SK-N-SH (cell line): ENCODE results near the gene BOC. TPM values are rescaled to one million over a fixed set of nuclear protein-coding genes. Genes with fewer than 3 reads are reported as not detected.

Source experiments
- CTCF ChIA-PET: fragments of 300-600, 350-600 bp; formaldehyde crosslinking; extraction: SDS; loops from one replicate; lab custom pipeline; 2021; lab: Yijun Ruan, JAX
- POLR2A ChIA-PET: fragments of 350-600 bp; sonication (Branson Sonifier 250); formaldehyde crosslinking; extraction: SDS; loops from one replicate; lab custom pipeline; 2020; ENCODE audit warnings: antibody characterized with exemption, inconsistent platforms; lab: Yijun Ruan, JAX
- DNase-seq: peaks from one replicate; pipeline ENCODE4 v3.0.0; 2012
- H2AFZ ChIP-seq: fragments of 200-600 bp; sonication (generic); 2 replicates; pipeline ENCODE4 v1.8.1; 2016; ENCODE audit warnings: antibody characterized with exemption, mild to moderate bottlenecking, low read depth
- H3F3A ChIP-seq: fragments of 200-600 bp; sonication (generic); replicated peaks from 2 replicates; pipeline ENCODE3; 2016; ENCODE audit warnings: antibody characterized with exemption, mild to moderate bottlenecking; ENCODE audit not compliant: insufficient read depth
- H3K27ac ChIP-seq, 2 experiments: fragments of 200-500 bp in 1 of 2; fragments of 200-600 bp in 1 of 2; sonication (Bioruptor generic) in 1 of 2; sonication (generic), shearing (Covaris generic) in 1 of 2; 2 replicates each; pipeline versions ENCODE4 v1.5.1 to v1.6.1; 2014 to 2016; ENCODE audit warnings: low read depth in 2 of 2, inconsistent platforms in 1 of 2, low read length in 1 of 2, mild to moderate bottlenecking in 1 of 2, mixed read lengths in 1 of 2
- H3K27me3 ChIP-seq: fragments of 200-600 bp; sonication (generic), shearing (Covaris generic); 2 replicates; pipeline ENCODE4 v1.6.1; 2016; ENCODE audit warnings: mixed run types; ENCODE audit not compliant: insufficient read depth
- H3K36me3 ChIP-seq, 2 experiments: fragments of 200-500 bp in 1 of 2; fragments of 200-600 bp in 1 of 2; sonication (Bioruptor generic) in 1 of 2; sonication (generic) in 1 of 2; replicated peaks in 1 of 2; 2 replicates each; pipeline versions ENCODE3 to v1.5.1; 2014 to 2016; ENCODE audit warnings: low read length in 1 of 2, mild to moderate bottlenecking in 1 of 2; ENCODE audit not compliant: insufficient read depth in 2 of 2, control insufficient read depth in 1 of 2
- H3K4me1 ChIP-seq, 2 experiments: fragments of 200-500 bp in 1 of 2; fragments of 200-600 bp in 1 of 2; sonication (Bioruptor generic) in 1 of 2; sonication (generic), shearing (Covaris generic) in 1 of 2; 2 replicates each; pipeline versions ENCODE4 v1.5.1 to v1.6.1; 2014 to 2016; ENCODE audit warnings: low read depth in 1 of 2, low read length in 1 of 2, mixed run types in 1 of 2; ENCODE audit not compliant: insufficient read depth in 2 of 2, control insufficient read depth in 1 of 2
- H3K4me2 ChIP-seq: fragments of 200-600 bp; sonication (generic), shearing (Covaris generic); 2 replicates; pipeline ENCODE4 v1.6.1; 2017; ENCODE audit warnings: mixed run types
- H3K4me3 ChIP-seq, 2 experiments: fragments of 200-500 bp in 1 of 2; fragments of 200-600 bp in 1 of 2; sonication (Bioruptor generic) in 1 of 2; sonication (generic), shearing (Covaris generic) in 1 of 2; 2 replicates each; pipeline versions ENCODE4 v1.5.1 to v1.8.1; 2014 to 2016; ENCODE audit warnings: low read depth in 2 of 2, inconsistent platforms in 1 of 2, low read length in 1 of 2, mild to moderate bottlenecking in 1 of 2, mixed read lengths in 1 of 2, moderate library complexity in 1 of 2
- H3K79me2 ChIP-seq: fragments of 200-600 bp; sonication (generic); 2 replicates; pipeline ENCODE4 v1.8.1; 2017; ENCODE audit warnings: mild to moderate bottlenecking; ENCODE audit not compliant: insufficient read depth
- H3K9ac ChIP-seq: fragments of 200-600 bp; sonication (generic); 2 replicates; pipeline ENCODE4 v1.6.1; 2017; ENCODE audit warnings: mixed run types
- H3K9me2 ChIP-seq: fragments of 200-600 bp; sonication (generic); 2 replicates; pipeline ENCODE4 v1.6.1; 2017; ENCODE audit warnings: mixed run types
- H3K9me3 ChIP-seq: fragments of 200-600 bp; sonication (generic); 2 replicates; pipeline ENCODE4 v1.6.1; 2017; ENCODE audit warnings: mixed run types, mild to moderate bottlenecking, moderate library complexity
- H4K20me1 ChIP-seq: fragments of 200-600 bp; sonication (generic); 2 replicates; pipeline ENCODE4 v1.6.1; 2017; ENCODE audit warnings: mild to moderate bottlenecking, mixed run types; ENCODE audit not compliant: insufficient read depth
- ELF1 ChIP-seq: IDR thresholded peaks from 2 replicates; pipeline ENCODE4 v1.4.0; 2012
- EZH2phosphoT487 ChIP-seq: fragments of 200-600 bp; sonication (generic); IDR thresholded peaks from 2 replicates; pipeline ENCODE4 v1.6.1; 2017; ENCODE audit warnings: low read depth, mixed run types, mild to moderate bottlenecking, antibody characterized with exemption, moderate library complexity, borderline replicate concordance
- FOSL2 ChIP-seq: IDR thresholded peaks from 2 replicates; pipeline ENCODE4 v1.4.0; 2012; ENCODE audit warnings: low read depth, mild to moderate bottlenecking, moderate library complexity, borderline replicate concordance
- FOXM1 ChIP-seq: IDR thresholded peaks from 2 replicates; pipeline ENCODE4 v1.4.0; 2012; ENCODE audit warnings: low read depth, mild to moderate bottlenecking
- GATA2 ChIP-seq: sonication (generic); formaldehyde crosslinking; IDR thresholded peaks from 2 replicates; pipeline ENCODE4 v1.5.0; 2020; ENCODE audit warnings: mild to moderate bottlenecking, missing genetic modification reagents
- JUND ChIP-seq: IDR thresholded peaks from 2 replicates; pipeline ENCODE4 v1.4.0; 2012
- MAX ChIP-seq: IDR thresholded peaks from 2 replicates; pipeline ENCODE4 v1.4.0; 2012; ENCODE audit warnings: low read depth
- MEF2A ChIP-seq: IDR thresholded peaks from 2 replicates; pipeline ENCODE4 v1.4.0; 2012; ENCODE audit warnings: low read depth, borderline replicate concordance
- NFIC ChIP-seq: IDR thresholded peaks from 2 replicates; pipeline ENCODE4 v1.4.0; 2012; ENCODE audit warnings: borderline replicate concordance
- PBX3 ChIP-seq: IDR thresholded peaks from 2 replicates; pipeline ENCODE4; 2012
- POLR2AphosphoS5 ChIP-seq: IDR thresholded peaks from 2 replicates; pipeline ENCODE4 v1.6.1; 2012; ENCODE audit warnings: low read depth, low read length
- RAD21 ChIP-seq: IDR thresholded peaks from 2 replicates; pipeline ENCODE4 v1.6.1; 2012; ENCODE audit warnings: mild to moderate bottlenecking, low read length
- RFX5 ChIP-seq: IDR thresholded peaks from 2 replicates; pipeline ENCODE4 v1.6.1; 2012; ENCODE audit warnings: mild to moderate bottlenecking, improper control_type of control experiment, low read length
- RXRA ChIP-seq: IDR thresholded peaks from 2 replicates; pipeline ENCODE4 v1.4.0; 2012; ENCODE audit warnings: low read depth, mild to moderate bottlenecking, borderline replicate concordance
- SIN3A ChIP-seq: IDR thresholded peaks from 2 replicates; pipeline ENCODE4 v1.6.1; 2012; ENCODE audit warnings: low read depth, mild to moderate bottlenecking, low read length, moderate library complexity, borderline replicate concordance
- SMC3 ChIP-seq: IDR thresholded peaks from 2 replicates; pipeline ENCODE4 v1.6.1; 2012; ENCODE audit warnings: low read depth, low read length, improper control_type of control experiment
- TEAD4 ChIP-seq: IDR thresholded peaks from 2 replicates; pipeline ENCODE4 v1.4.0; 2012; ENCODE audit warnings: mild to moderate bottlenecking, borderline replicate concordance; ENCODE audit not compliant: insufficient read depth
- USF2 ChIP-seq: fragments of 150-350 bp; IDR thresholded peaks from 2 replicates; pipeline ENCODE4 v1.6.1; 2017; ENCODE audit warnings: antibody characterized with exemption, low read length, low read depth, borderline replicate concordance
- WGBS: methylation state at CpG from one replicate; pipeline ENCODE4 v1.1.6; 2017; ENCODE audit warnings: low lambda C conversion rate; 5-methylcytosine and 5-hydroxymethylcytosine counted together
- polyA plus RNA-seq, 3 experiments: library from polyadenylated mRNA; depleted of rRNA; stranded (reverse); fragments of >200 nt; gene quantifications; 2 replicates each; pipeline ENCODE4 v1.2.3, GENCODE V29; 2012

BOC gene
- polyA plus RNA-seq, 1 of the 3 experiments (the other 2 are of a cell fraction): 6.6 TPM

GRCh38 chr3:113234028-113234427 is 22.7 kb downstream of the BOC start:
- Histone ChIP-seq H3K27ac (peak overlapping the region in 1 of 2 experiments; percentile 30; a peak in 1 of 4 replicates), H2AFZ (no peak overlapping the region), H4K20me1 (no peaks in the 10 kb centered on the region), H3F3A (peaks cover 12% of the 10 kb centered on the region), H3K79me2 (no peaks in the 10 kb centered on the region), H3K4me2 (no peak overlapping the region), H3K9me3 (no peaks in the 10 kb centered on the region), H3K27me3 (no peaks in the 10 kb centered on the region), H3K9me2 (no peaks in the 10 kb centered on the region), H3K4me3 (no peak overlapping the region), H3K9ac (no peak overlapping the region), H3K4me1 (peaks cover 0 to 23% of the 10 kb centered on the region in 2 experiments; a peak in 1 of 4 replicates), H3K36me3 (no peaks in the 10 kb centered on the region)
- DNase-seq: no peak
- TF ChIP-seq PBX3 (peak; percentile 15; the same call in 1 of the 2 replicates), FOSL2 (no peak)
- 87% methylated on average over 3 of the region's 3 CpGs for WGBS
- ChIA-PET CTCF (interaction anchor here (1.6 to 2.7 kb wide), 2 partner anchors 25 to 54 kb away, joined by 5 to 9 read pairs; no protein-coding TSS in a partner anchor), POLR2A (no interaction called here)

- 87% methylated on average over 6 of the region's 6 CpGs for WGBS
Observed at GRCh38 chr3:113234688-113235260, 23.4 kb downstream of the BOC start.

More at GRCh38 chr3:113234688-113235260, 23.4 kb downstream of the BOC start:
- CTCF ChIA-PET: interaction anchor here (1.6 to 2.7 kb wide), 2 partner anchors 24 to 53 kb away, joined by 5 to 9 read pairs; no protein-coding TSS in a partner anchor
- Histone ChIP-seq H3K4me2 (no peak overlapping the region), H4K20me1 (no peaks in the 10 kb centered on the region), H2AFZ (no peak overlapping the region), H3K27me3 (no peaks in the 10 kb centered on the region), H3K79me2 (no peaks in the 10 kb centered on the region), H3K4me1 (peaks cover 0 to 23% of the 10 kb centered on the region in 2 experiments; a peak in 1 of 4 replicates), H3F3A (peaks cover 12% of the 10 kb centered on the region), H3K9me3 (no peaks in the 10 kb centered on the region), H3K4me3 (no peak overlapping the region), H3K36me3 (no peaks in the 10 kb centered on the region), H3K9me2 (no peaks in the 10 kb centered on the region), H3K9ac (no peak overlapping the region), H3K27ac (peak overlapping the region in 1 of 2 experiments; percentile 43; a peak in 1 of 4 replicates)
- POLR2A ChIA-PET: no interaction called here
- DNase-seq: no peak
- no peak for TF ChIP-seq MEF2A
- no peak for TF ChIP-seq RAD21
- no peak for TF ChIP-seq RXRA
- no peak for TF ChIP-seq GATA2 (CRISPR knock-in tag)
- no peak for TF ChIP-seq ELF1
- TF ChIP-seq JUND: no peak
- no peak for TF ChIP-seq RFX5
- no peak for TF ChIP-seq SIN3A
- TF ChIP-seq EZH2phosphoT487: no peak
- no peak for TF ChIP-seq POLR2AphosphoS5
- no peak for TF ChIP-seq TEAD4
- no peak for TF ChIP-seq MAX
- TF ChIP-seq FOXM1: no peak
- TF ChIP-seq USF2: no peak
- TF ChIP-seq SMC3: no peak
- no peak for TF ChIP-seq NFIC
